SU-DHL-6 (cell line): ENCODE results near the gene VWF.

Source experiments
- H2AFZ ChIP-seq: fragments of 200-600 bp; sonication (generic); 2 replicates; pipeline ENCODE4 v1.6.1; 2014; ENCODE audit warnings: low read depth, mild to moderate bottlenecking, moderate library complexity, mixed read lengths, antibody characterized with exemption, low read length; ENCODE audit not compliant: severe bottlenecking
- H3F3A ChIP-seq: fragments of 200-600 bp; shearing (Covaris generic); 2 replicates; pipeline ENCODE4 v1.6.0; 2016; ENCODE audit warnings: antibody characterized with exemption, mild to moderate bottlenecking; ENCODE audit not compliant: insufficient read depth
- H3K27ac ChIP-seq: fragments of 200-600 bp; sonication (generic); 2 replicates; pipeline ENCODE4 v1.5.1; 2016; ENCODE audit warnings: low read depth, mild to moderate bottlenecking, low read length, moderate library complexity, mixed read lengths
- H3K27me3 ChIP-seq: fragments of 200-600 bp; sonication (generic), shearing (Covaris generic); 2 replicates; pipeline ENCODE4 v1.6.0; 2014; ENCODE audit warnings: mild to moderate bottlenecking, low read length
- H3K36me3 ChIP-seq: fragments of 200-600 bp; sonication (generic); 2 replicates; pipeline ENCODE4 v1.6.1; 2014; ENCODE audit warnings: mild to moderate bottlenecking, low read length, mixed read lengths
- H3K4me2 ChIP-seq: fragments of 300-600, 200-600 bp; shearing (Covaris generic), sonication (generic); 2 replicates; pipeline ENCODE4 v1.6.0; 2014; ENCODE audit warnings: low read length, low read depth, mild to moderate bottlenecking; ENCODE audit not compliant: poor library complexity, severe bottlenecking
- H3K4me3 ChIP-seq: fragments of 200-600 bp; sonication (generic); 2 replicates; pipeline ENCODE4 v1.5.1; 2014; ENCODE audit warnings: antibody characterized with exemption, low read length, mild to moderate bottlenecking, mixed read lengths; ENCODE audit not compliant: insufficient read depth, poor library complexity, severe bottlenecking
- H3K79me2 ChIP-seq: fragments of 200-600 bp; sonication (generic); 2 replicates; pipeline ENCODE4 v1.6.1; 2014; ENCODE audit warnings: mild to moderate bottlenecking, low read length, moderate library complexity; ENCODE audit not compliant: insufficient read depth
- H3K9ac ChIP-seq: fragments of 200-600 bp; sonication (generic); 2 replicates; pipeline ENCODE4 v1.7.0; 2014; ENCODE audit warnings: mild to moderate bottlenecking, low read length
- H3K9me2 ChIP-seq: fragments of 200-600 bp; sonication (generic); replicated peaks from 2 replicates; pipeline ENCODE4 v1.6.1; 2014; ENCODE audit warnings: low read length; ENCODE audit not compliant: insufficient read depth
- H3K9me3 ChIP-seq: fragments of 200-600 bp; sonication (generic); 2 replicates; pipeline ENCODE4 v1.6.1; 2014; ENCODE audit warnings: low read length, mixed read lengths; ENCODE audit not compliant: insufficient read depth
- H4K20me1 ChIP-seq: fragments of 200-600 bp; sonication (generic); 2 replicates; pipeline ENCODE4 v1.6.1; 2014; ENCODE audit warnings: low read depth, mild to moderate bottlenecking, antibody characterized with exemption, low read length, moderate library complexity, mixed read lengths
- CTCF ChIP-seq: fragments of 200-600 bp; sonication (generic); IDR thresholded peaks from one replicate; pipeline ENCODE4 v1.5.1; 2017; ENCODE audit warnings: antibody characterized with exemption, mild to moderate bottlenecking, low read length, moderate library complexity; ENCODE audit not compliant: insufficient read depth, poor library complexity, severe bottlenecking
- EZH2phosphoT487 ChIP-seq: fragments of 200-600 bp; sonication (generic), shearing (Covaris generic); conservative IDR thresholded peaks from 2 replicates; pipeline ENCODE4 v1.6.1; 2018; ENCODE audit warnings: mild to moderate bottlenecking, antibody characterized with exemption, low read length, moderate library complexity, mixed read lengths

The VWF gene

GRCh38 chr12:5963515-5963914, 161.0 kb downstream of the VWF start:
- Histone ChIP-seq H3K36me3 (no peaks in the 10 kb centered on the region), H3K4me2 (no peak overlapping the region), H4K20me1 (no peaks in the 10 kb centered on the region), H3K9ac (no peak overlapping the region), H3K79me2 (no peaks in the 10 kb centered on the region), H2AFZ (no peak overlapping the region), H3K9me3 (no peaks in the 10 kb centered on the region), H3K27ac (no peak overlapping the region), H3K9me2 (no peaks in the 10 kb centered on the region), H3K27me3 (no peaks in the 10 kb centered on the region), H3K4me3 (no peak overlapping the region), H3F3A (no peaks in the 10 kb centered on the region)
- TF ChIP-seq EZH2phosphoT487 (no peak), CTCF (no peak)

GRCh38 chr12:5960783-5961182, 163.7 kb downstream of the VWF start:
- no peak overlapping the region for H3K27ac ChIP-seq
- no peaks in the 10 kb centered on the region for H3K9me3 ChIP-seq
- H3K9me2 ChIP-seq = no peaks in the 10 kb centered on the region
- no peak overlapping the region for H3K9ac ChIP-seq
- TF ChIP-seq EZH2phosphoT487 = no peak
- no peak for TF ChIP-seq CTCF
- H3K4me2 ChIP-seq = no peak overlapping the region
- H3F3A ChIP-seq = no peaks in the 10 kb centered on the region
- no peaks in the 10 kb centered on the region for H3K36me3 ChIP-seq
- H4K20me1 ChIP-seq = no peaks in the 10 kb centered on the region
- no peak overlapping the region for H3K4me3 ChIP-seq
- H3K27me3 ChIP-seq = no peaks in the 10 kb centered on the region
- no peaks in the 10 kb centered on the region for H3K79me2 ChIP-seq
- no peak overlapping the region for H2AFZ ChIP-seq

- TF ChIP-seq CTCF = no peak
- TF ChIP-seq EZH2phosphoT487 = no peak
- Histone ChIP-seq H3K9me3 (no peaks in the 10 kb centered on the region), H3K27me3 (no peaks in the 10 kb centered on the region), H3K27ac (no peak overlapping the region), H2AFZ (no peak overlapping the region), H3K79me2 (no peaks in the 10 kb centered on the region), H3K9ac (no peak overlapping the region), H3K4me3 (no peak overlapping the region), H3K9me2 (no peaks in the 10 kb centered on the region), H3K36me3 (no peaks in the 10 kb centered on the region), H4K20me1 (no peaks in the 10 kb centered on the region), H3F3A (no peaks in the 10 kb centered on the region), H3K4me2 (no peak overlapping the region)
Measured at GRCh38 chr12:5956987-5957386, 167.5 kb downstream of the VWF start.

DNA sequence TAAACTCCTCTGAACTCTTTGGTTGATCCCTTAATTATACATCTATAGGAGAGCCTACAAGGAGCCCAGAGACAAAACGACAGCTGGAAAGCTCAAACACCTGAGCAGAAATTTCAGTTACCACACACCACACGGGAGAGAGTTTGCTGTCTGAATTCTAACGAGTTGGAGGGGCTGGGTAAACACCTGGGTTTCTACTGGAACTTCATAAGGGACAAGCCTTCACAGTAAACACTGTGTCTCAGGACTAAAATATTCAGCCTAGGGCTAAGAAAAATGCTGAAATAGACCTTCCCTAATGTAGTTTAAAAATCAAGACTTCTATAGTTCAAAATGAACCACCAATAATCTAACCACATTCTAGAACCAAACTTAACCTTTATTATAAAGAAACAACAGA, 169.8 kb downstream of the VWF start:
- H3K27ac ChIP-seq = no peak overlapping the region
- no peaks in the 10 kb centered on the region for H4K20me1 ChIP-seq
- no peaks in the 10 kb centered on the region for H3K27me3 ChIP-seq
- TF ChIP-seq EZH2phosphoT487 (no peak), CTCF (no peak)
- no peaks in the 10 kb centered on the region for H3K9me3 ChIP-seq
- H3K9ac ChIP-seq = no peak overlapping the region
- H3F3A ChIP-seq = no peaks in the 10 kb centered on the region
- H3K9me2 ChIP-seq = no peaks in the 10 kb centered on the region
- H3K79me2 ChIP-seq = no peaks in the 10 kb centered on the region
- no peaks in the 10 kb centered on the region for H3K36me3 ChIP-seq
- no peak overlapping the region for H3K4me2 ChIP-seq
- no peak overlapping the region for H2AFZ ChIP-seq
- H3K4me3 ChIP-seq = no peak overlapping the region
